Thymus (tissue), 11 donors: ENCODE results near the gene TSPOAP1. TPM values are rescaled to one million over a fixed set of nuclear protein-coding genes. Genes with fewer than 3 reads are reported as not detected.

ENCODE experiments used
- DNase-seq, 9 donors: peaks; one replicate each; pipeline ENCODE4 v3.0.0-alpha.2; 2013; ENCODE audit warnings: low spot score in 9 of 9, low read depth in 6 of 9, missing footprints in 1 of 9
- H3K27ac ChIP-seq, 2 donors: one replicate each; pipeline ENCODE4 v1.5.1; 2013; ENCODE audit warnings: control low read depth in 1 of 2, low read depth in 1 of 2, low read length in 1 of 2, mild to moderate bottlenecking in 1 of 2, moderate library complexity in 1 of 2
- H3K27me3 ChIP-seq, 2 donors: one replicate each; pipeline ENCODE4 v1.5.1; 2013; ENCODE audit warnings: low read length in 1 of 2; ENCODE audit not compliant: control insufficient read depth in 2 of 2, insufficient read depth in 1 of 2
- H3K36me3 ChIP-seq, 2 donors: one replicate each; pipeline ENCODE4 v1.5.1; 2013; ENCODE audit warnings: low read length in 1 of 2, mild to moderate bottlenecking in 1 of 2, moderate library complexity in 1 of 2; ENCODE audit not compliant: control insufficient read depth in 2 of 2, insufficient read depth in 2 of 2
- H3K4me1 ChIP-seq, 2 donors: one replicate each; pipeline ENCODE4 v1.5.1; 2013; ENCODE audit warnings: low read length in 2 of 2; ENCODE audit not compliant: control insufficient read depth in 2 of 2, insufficient read depth in 2 of 2
- H3K4me3 ChIP-seq, 2 donors: one replicate each; pipeline ENCODE4 v1.5.1; 2013; ENCODE audit warnings: low read length in 2 of 2, control low read depth in 1 of 2, mild to moderate bottlenecking in 1 of 2
- H3K9me3 ChIP-seq, 2 donors: one replicate each; pipeline ENCODE4 v1.5.1; 2013; ENCODE audit warnings: low read length in 1 of 2, mild to moderate bottlenecking in 1 of 2; ENCODE audit not compliant: control insufficient read depth in 2 of 2, insufficient read depth in 1 of 2
- WGBS: extraction: QIAGEN DNeasy Blood & Tissue Kit; methylation state at CpG from one replicate; pipeline ENCODE4 v1.1.7; 2013; 5-methylcytosine and 5-hydroxymethylcytosine counted together
- polyA plus RNA-seq: library from polyadenylated mRNA; stranded (reverse); fragments of 200-250 nt; gene quantifications from one replicate; pipeline ENCODE4 v1.2.3, GENCODE V29; 2013
- total RNA-seq: library from RNA; stranded (reverse); fragments of 120-200 nt; gene quantifications from one replicate; pipeline ENCODE4 v1.2.4, GENCODE V29; 2013
- donor health status: healthy.

The TSPOAP1 gene
- total and polyA plus RNA-seq, 2 donors: 12.1 to 45.2 TPM

- H3K4me3 ChIP-seq: peak overlapping the region; percentile 84 to 98
- 4% methylated on average over 21 of the region's 21 CpGs for WGBS
- peak in 8 of 9 donors; percentile 65 to 90 (median 79) for DNase-seq
- H3K36me3 ChIP-seq: peaks cover 22 to 24% of the 10 kb centered on the region in 2 donors
- peaks cover 0 to 4% of the 10 kb centered on the region in 2 donors for H3K27me3 ChIP-seq
- no peaks in the 10 kb centered on the region for H3K9me3 ChIP-seq
- H3K4me1 ChIP-seq: peaks cover 7 to 54% of the 10 kb centered on the region in 2 donors
- peak overlapping the region; percentile 99 to 100 for H3K27ac ChIP-seq
Measured at GRCh38 chr17:58332778-58333735, 4.5 kb upstream of the TSPOAP1 start.

GRCh38 chr17:58331815-58332777 lies 3.5 kb upstream of the TSPOAP1 start:
- H3K36me3 ChIP-seq: peaks cover 22 to 24% of the 10 kb centered on the region in 2 donors
- H3K27ac ChIP-seq: peak overlapping the region; percentile 99 to 100
- H3K4me1 ChIP-seq: peaks cover 14 to 61% of the 10 kb centered on the region in 2 donors
- peaks cover 0 to 4% of the 10 kb centered on the region in 2 donors for H3K27me3 ChIP-seq
- H3K4me3 ChIP-seq: peak overlapping the region; percentile 84 to 98
- DNase-seq: peak in 8 of 9 donors; percentile 89 to 99 (median 96)
- 8% methylated on average over 31 of the region's 31 CpGs for WGBS
- H3K9me3 ChIP-seq: no peaks in the 10 kb centered on the region

- peak in 8 of 9 donors; percentile 75 to 95 (median 88) for DNase-seq
- H3K4me3 ChIP-seq: peak overlapping the region; percentile 84 to 98
- H3K27ac ChIP-seq: peak overlapping the region; percentile 90 to 100
- no peaks in the 10 kb centered on the region for H3K9me3 ChIP-seq
- peaks cover 0 to 4% of the 10 kb centered on the region in 2 donors for H3K27me3 ChIP-seq
- peaks cover 19 to 61% of the 10 kb centered on the region in 2 donors for H3K4me1 ChIP-seq
- 6% methylated on average over 23 of the region's 23 CpGs for WGBS
- H3K36me3 ChIP-seq: peaks cover 22 to 24% of the 10 kb centered on the region in 2 donors
Measured at GRCh38 chr17:58330997-58331814, 2.6 kb upstream of the TSPOAP1 start.

GRCh38 chr17:58330538-58330996 lies 2.0 kb upstream of the TSPOAP1 start:
- DNase-seq: peak in 1 of 9 donors; percentile 30
- WGBS: 1% methylated on average over 10 of the region's 10 CpGs

GRCh38 chr17:58329810-58330537 lies 1.4 kb upstream of the TSPOAP1 start:
- DNase-seq: peak in 8 of 9 donors; percentile 49 to 86 (median 70)
- peak overlapping the region; percentile 84 to 98 for H3K4me3 ChIP-seq
- peaks cover 29 to 61% of the 10 kb centered on the region in 2 donors for H3K4me1 ChIP-seq
- H3K27me3 ChIP-seq: peaks cover 0 to 16% of the 10 kb centered on the region in 2 donors
- no peaks in the 10 kb centered on the region for H3K9me3 ChIP-seq
- peaks cover 24 to 25% of the 10 kb centered on the region in 2 donors for H3K36me3 ChIP-seq
- H3K27ac ChIP-seq: peak overlapping the region; percentile 90 to 100
- WGBS: 5% methylated on average over 4 of the region's 4 CpGs

More at GRCh38 chr17:58330538-58330996, 2.0 kb upstream of the TSPOAP1 start:
- Histone ChIP-seq H3K4me1 (peaks cover 23 to 61% of the 10 kb centered on the region in 2 donors), H3K4me3 (peak overlapping the region; percentile 84 to 98), H3K36me3 (peaks cover 23 to 24% of the 10 kb centered on the region in 2 donors), H3K9me3 (no peaks in the 10 kb centered on the region), H3K27me3 (peaks cover 0 to 10% of the 10 kb centered on the region in 2 donors), H3K27ac (peak overlapping the region; percentile 90 to 100)

GRCh38 chr17:58329035-58329809 lies 627 bp upstream of the TSPOAP1 start:
- peak overlapping the region; percentile 84 to 98 for H3K4me3 ChIP-seq
- 2% methylated on average over 16 of the region's 16 CpGs for WGBS
- peak; percentile 72 to 94 (median 82) for DNase-seq
- H3K36me3 ChIP-seq: peaks cover 24 to 25% of the 10 kb centered on the region in 2 donors
- H3K4me1 ChIP-seq: peaks cover 30 to 59% of the 10 kb centered on the region in 2 donors
- no peaks in the 10 kb centered on the region for H3K9me3 ChIP-seq
- H3K27ac ChIP-seq: peak overlapping the region; percentile 83 to 100
- H3K27me3 ChIP-seq: peaks cover 0 to 23% of the 10 kb centered on the region in 2 donors
